H9 (cell line): ENCODE results near the gene NUP160. TPM values are rescaled to one million over a fixed set of nuclear protein-coding genes. Genes with fewer than 3 reads are reported as not detected.

ENCODE experiments used
- DNase-seq: peaks from one replicate; pipeline ENCODE4 v3.0.0-alpha.2; 2017
- H2AFZ ChIP-seq: one replicate; pipeline ENCODE4 v1.6.1; 2013; ENCODE audit warnings: mild to moderate bottlenecking, low read length, control low read depth, moderate library complexity
- H2AK5ac ChIP-seq: 2 replicates; pipeline ENCODE4 v1.6.1; 2013; ENCODE audit warnings: low read length, control low read depth, mixed read lengths; ENCODE audit not compliant: insufficient read length
- H2BK120ac ChIP-seq: one replicate; pipeline ENCODE4 v1.6.1; 2013; ENCODE audit warnings: low read depth, mild to moderate bottlenecking, low read length, control low read depth, inconsistent platforms; ENCODE audit not compliant: poor library complexity, severe bottlenecking
- H2BK12ac ChIP-seq: 2 replicates; pipeline ENCODE4 v1.6.1; 2013; ENCODE audit warnings: low read length, control low read depth, mixed read lengths, low read depth; ENCODE audit not compliant: insufficient read length
- H2BK15ac ChIP-seq: 2 replicates; pipeline ENCODE4 v1.6.1; 2013; ENCODE audit warnings: low read depth, low read length, control low read depth
- H2BK20ac ChIP-seq: one replicate; pipeline ENCODE4 v1.6.1; 2013; ENCODE audit warnings: low read depth, mild to moderate bottlenecking, low read length, control low read depth, inconsistent platforms; ENCODE audit not compliant: poor library complexity, severe bottlenecking
- H2BK5ac ChIP-seq: 2 replicates; pipeline ENCODE4 v1.6.1; 2013; ENCODE audit warnings: low read length, control low read depth, mixed read lengths; ENCODE audit not compliant: insufficient read length
- H3K14ac ChIP-seq: 2 replicates; pipeline ENCODE4 v1.6.1; 2013; ENCODE audit warnings: low read length, control low read depth; ENCODE audit not compliant: insufficient read depth
- H3K18ac ChIP-seq: 2 replicates; pipeline ENCODE4 v1.6.1; 2013; ENCODE audit warnings: low read depth, mild to moderate bottlenecking, mixed read lengths, low read length, control low read depth; ENCODE audit not compliant: insufficient read length
- H3K23ac ChIP-seq: 2 replicates; pipeline ENCODE4 v1.6.1; 2013; ENCODE audit warnings: low read length, control low read depth, mixed read lengths, low read depth; ENCODE audit not compliant: insufficient read length
- H3K23me2 ChIP-seq: 2 replicates; pipeline ENCODE4 v1.6.1; 2013; ENCODE audit warnings: low read depth, mild to moderate bottlenecking, mixed read lengths, low read length, control low read depth; ENCODE audit not compliant: insufficient read length, poor library complexity, severe bottlenecking
- H3K27ac ChIP-seq: 2 replicates; pipeline ENCODE4 v1.5.1; 2013; ENCODE audit warnings: low read length, control low read depth, mixed read lengths, low read depth; ENCODE audit not compliant: insufficient read length
- H3K27me3 ChIP-seq: 2 replicates; pipeline ENCODE4 v1.6.1; 2013; ENCODE audit warnings: low read length, control low read depth, inconsistent platforms; ENCODE audit not compliant: insufficient read depth
- H3K4ac ChIP-seq: 2 replicates; pipeline ENCODE4 v1.6.1; 2013; ENCODE audit warnings: low read depth, mild to moderate bottlenecking, control low read depth, inconsistent platforms, low read length, moderate library complexity
- H3K4me1 ChIP-seq: 2 replicates; pipeline ENCODE4 v1.6.1; 2013; ENCODE audit warnings: low read length, control low read depth, inconsistent platforms; ENCODE audit not compliant: insufficient read depth
- H3K4me2 ChIP-seq: 2 replicates; pipeline ENCODE4 v1.6.1; 2013; ENCODE audit warnings: low read length, control low read depth, mixed read lengths; ENCODE audit not compliant: insufficient read length, insufficient read depth
- H3K56ac ChIP-seq: 2 replicates; pipeline ENCODE4 v1.6.1; 2013; ENCODE audit warnings: low read depth, mild to moderate bottlenecking, mixed read lengths, low read length, control low read depth; ENCODE audit not compliant: insufficient read length
- H3K79me1 ChIP-seq: 2 replicates; pipeline ENCODE4 v1.6.1; 2013; ENCODE audit warnings: low read depth, mild to moderate bottlenecking, moderate library complexity, low read length, control low read depth, inconsistent platforms; ENCODE audit not compliant: insufficient read depth, poor library complexity, severe bottlenecking
- H3K79me2 ChIP-seq: 2 replicates; pipeline ENCODE4 v1.6.1; 2013; ENCODE audit warnings: low read length, control low read depth, inconsistent platforms; ENCODE audit not compliant: insufficient read depth
- H3K9ac ChIP-seq: 2 replicates; pipeline ENCODE4 v1.6.1; 2013; ENCODE audit warnings: low read length, control low read depth, mixed read lengths; ENCODE audit not compliant: insufficient read length; ENCODE audit errors: extremely low read depth
- H3K9me3 ChIP-seq: one replicate; pipeline ENCODE4 v1.6.1; 2013; ENCODE audit warnings: low read depth, low read length, inconsistent platforms; ENCODE audit not compliant: control insufficient read depth
- H3T11ph ChIP-seq: one replicate; pipeline ENCODE4 v1.6.1; 2013; ENCODE audit warnings: mild to moderate bottlenecking, low read length, control low read depth, inconsistent platforms
- H4K20me1 ChIP-seq: one replicate; pipeline ENCODE4 v1.6.1; 2013; ENCODE audit not compliant: control insufficient read depth, insufficient read length, insufficient read depth
- H4K5ac ChIP-seq: 2 replicates; pipeline ENCODE4 v1.6.1; 2013; ENCODE audit warnings: low read depth, mild to moderate bottlenecking, mixed read lengths, low read length, control low read depth; ENCODE audit not compliant: insufficient read length
- H4K8ac ChIP-seq: replicated peaks from 2 replicates; pipeline ENCODE4 v1.6.1; 2013; ENCODE audit warnings: low read length, control low read depth, mixed read lengths, low read depth; ENCODE audit not compliant: insufficient read length
- H4K91ac ChIP-seq: 2 replicates; pipeline ENCODE4 v1.6.1; 2013; ENCODE audit warnings: low read depth, mild to moderate bottlenecking, moderate library complexity, mixed read lengths, low read length, control low read depth; ENCODE audit not compliant: insufficient read length
- H3K27ac Mint-ChIP-seq, 3 experiments: 2 replicates in 2 of 3; 3 replicates in 1 of 3; pipeline ENCODE4 v1.8.0; 2020 to 2021; ENCODE audit warnings: mixed read lengths in 3 of 3, mild to moderate bottlenecking in 1 of 3, moderate library complexity in 1 of 3
- H3K27me3 Mint-ChIP-seq: 2 replicates; pipeline ENCODE4 v1.8.0; 2021; ENCODE audit warnings: low read depth, mild to moderate bottlenecking, moderate library complexity, mixed read lengths
- H3K36me3 Mint-ChIP-seq, 3 experiments: 2 replicates in 2 of 3; 3 replicates in 1 of 3; pipeline ENCODE4 v1.8.0; 2020 to 2021; ENCODE audit warnings: low read depth in 3 of 3, mixed read lengths in 3 of 3; ENCODE audit not compliant: insufficient read depth in 1 of 3
- H3K4me1 Mint-ChIP-seq, 2 experiments: 2 replicates each; pipeline ENCODE4 v1.8.0; 2020; ENCODE audit warnings: mixed read lengths in 2 of 2
- H3K4me3 Mint-ChIP-seq, 2 experiments: 2 replicates in 1 of 2; 3 replicates in 1 of 2; pipeline ENCODE4 v1.8.0; 2020 to 2021; ENCODE audit warnings: mild to moderate bottlenecking in 2 of 2, mixed read lengths in 2 of 2, moderate library complexity in 1 of 2
- H3K9me3 Mint-ChIP-seq, 2 experiments: 2 replicates in 1 of 2; 3 replicates in 1 of 2; pipeline ENCODE4 v1.8.0; 2020; ENCODE audit warnings: mild to moderate bottlenecking in 2 of 2, mixed read lengths in 2 of 2, moderate library complexity in 1 of 2
- CTCF ChIP-seq: fragments of 200-600 bp; sonication (generic); conservative IDR thresholded peaks from 3 replicates; pipeline ENCODE4 v1.8.0; 2021; ENCODE audit warnings: antibody characterized with exemption, mild to moderate bottlenecking
- WGBS: extraction: QIAGEN DNeasy Blood & Tissue Kit; methylation state at CpG from one replicate; pipeline ENCODE4 v1.1.7; 2013; ENCODE audit warnings: missing lambda C conversion rate, low lambda C conversion rate, mixed read lengths; ENCODE audit not compliant: insufficient read length; ENCODE audit errors: extremely low coverage; 5-methylcytosine and 5-hydroxymethylcytosine counted together
- total RNA-seq: library from RNA; stranded (reverse); gene quantifications from 2 replicates; pipeline ENCODE4 v1.2.1, GENCODE V29; 2021

Gene NUP160
- total RNA-seq, 1 experiment from 2014 or later = 86.1 TPM

- Histone ChIP-seq H2BK20ac (no peak overlapping the region), H2BK15ac (no peak overlapping the region), H4K5ac (no peak overlapping the region), H3K56ac (no peak overlapping the region), H2BK12ac (no peak overlapping the region), H3K79me1 (no peaks in the 10 kb centered on the region), H4K20me1 (no peaks in the 10 kb centered on the region), H4K91ac (no peak overlapping the region), H3K9me3 (no peaks in the 10 kb centered on the region), H2BK120ac (no peak overlapping the region), H3K27ac (no peak overlapping the region), H4K8ac (no peak overlapping the region), H3K14ac (no peak overlapping the region), H3K9ac (no peak overlapping the region), H2AK5ac (no peak overlapping the region), H3T11ph (no peak overlapping the region), H2BK5ac (no peak overlapping the region), H3K4me1 (no peaks in the 10 kb centered on the region), H3K18ac (no peak overlapping the region), H3K79me2 (no peaks in the 10 kb centered on the region), H3K4ac (no peak overlapping the region), H3K4me2 (no peak overlapping the region), H2AFZ (no peak overlapping the region), H3K23me2 (no peaks in the 10 kb centered on the region), H3K23ac (no peak overlapping the region), H3K27me3 (no peaks in the 10 kb centered on the region)
- DNase-seq = no peak
- Mint-ChIP-seq H3K4me1 (no peaks in the 10 kb centered on the region), H3K27ac (peak overlapping the region in 1 of 3 experiments; percentile 72; a peak in 1 of 7 replicates), H3K27me3 (no peaks in the 10 kb centered on the region), H3K9me3 (no peaks in the 10 kb centered on the region), H3K36me3 (peaks cover 28 to 81% (median 60%) of the 10 kb centered on the region in 3 experiments), H3K4me3 (no peak overlapping the region)
- no CpG with 5 or more reads among the region's 1 CpG for WGBS
- TF ChIP-seq CTCF = no peak
Observed at GRCh38 chr11:47800759-47801158, 47.4 kb downstream of the NUP160 start.
